H9 (cell line): ENCODE measurements around the gene CTDSPL2. TPM values are rescaled to one million over a fixed set of nuclear protein-coding genes. Genes with fewer than 3 reads are reported as not detected.

Experiments
- DNase-seq: peaks from one replicate; pipeline ENCODE4 v3.0.0-alpha.2; 2017
- H2AFZ ChIP-seq: one replicate; pipeline ENCODE4 v1.6.1; 2013; ENCODE audit warnings: mild to moderate bottlenecking, low read length, control low read depth, moderate library complexity
- H2AK5ac ChIP-seq: 2 replicates; pipeline ENCODE4 v1.6.1; 2013; ENCODE audit warnings: low read length, control low read depth, mixed read lengths; ENCODE audit not compliant: insufficient read length
- H2BK120ac ChIP-seq: one replicate; pipeline ENCODE4 v1.6.1; 2013; ENCODE audit warnings: low read depth, mild to moderate bottlenecking, low read length, control low read depth, inconsistent platforms; ENCODE audit not compliant: poor library complexity, severe bottlenecking
- H2BK12ac ChIP-seq: 2 replicates; pipeline ENCODE4 v1.6.1; 2013; ENCODE audit warnings: low read length, control low read depth, mixed read lengths, low read depth; ENCODE audit not compliant: insufficient read length
- H2BK15ac ChIP-seq: 2 replicates; pipeline ENCODE4 v1.6.1; 2013; ENCODE audit warnings: low read depth, low read length, control low read depth
- H2BK20ac ChIP-seq: one replicate; pipeline ENCODE4 v1.6.1; 2013; ENCODE audit warnings: low read depth, mild to moderate bottlenecking, low read length, control low read depth, inconsistent platforms; ENCODE audit not compliant: poor library complexity, severe bottlenecking
- H2BK5ac ChIP-seq: 2 replicates; pipeline ENCODE4 v1.6.1; 2013; ENCODE audit warnings: low read length, control low read depth, mixed read lengths; ENCODE audit not compliant: insufficient read length
- H3K14ac ChIP-seq: 2 replicates; pipeline ENCODE4 v1.6.1; 2013; ENCODE audit warnings: low read length, control low read depth; ENCODE audit not compliant: insufficient read depth
- H3K18ac ChIP-seq: 2 replicates; pipeline ENCODE4 v1.6.1; 2013; ENCODE audit warnings: low read depth, mild to moderate bottlenecking, mixed read lengths, low read length, control low read depth; ENCODE audit not compliant: insufficient read length
- H3K23ac ChIP-seq: 2 replicates; pipeline ENCODE4 v1.6.1; 2013; ENCODE audit warnings: low read length, control low read depth, mixed read lengths, low read depth; ENCODE audit not compliant: insufficient read length
- H3K23me2 ChIP-seq: 2 replicates; pipeline ENCODE4 v1.6.1; 2013; ENCODE audit warnings: low read depth, mild to moderate bottlenecking, mixed read lengths, low read length, control low read depth; ENCODE audit not compliant: insufficient read length, poor library complexity, severe bottlenecking
- H3K27ac ChIP-seq: 2 replicates; pipeline ENCODE4 v1.5.1; 2013; ENCODE audit warnings: low read length, control low read depth, mixed read lengths, low read depth; ENCODE audit not compliant: insufficient read length
- H3K27me3 ChIP-seq: 2 replicates; pipeline ENCODE4 v1.6.1; 2013; ENCODE audit warnings: low read length, control low read depth, inconsistent platforms; ENCODE audit not compliant: insufficient read depth
- H3K4ac ChIP-seq: 2 replicates; pipeline ENCODE4 v1.6.1; 2013; ENCODE audit warnings: low read depth, mild to moderate bottlenecking, control low read depth, inconsistent platforms, low read length, moderate library complexity
- H3K4me1 ChIP-seq: 2 replicates; pipeline ENCODE4 v1.6.1; 2013; ENCODE audit warnings: low read length, control low read depth, inconsistent platforms; ENCODE audit not compliant: insufficient read depth
- H3K4me2 ChIP-seq: 2 replicates; pipeline ENCODE4 v1.6.1; 2013; ENCODE audit warnings: low read length, control low read depth, mixed read lengths; ENCODE audit not compliant: insufficient read length, insufficient read depth
- H3K56ac ChIP-seq: 2 replicates; pipeline ENCODE4 v1.6.1; 2013; ENCODE audit warnings: low read depth, mild to moderate bottlenecking, mixed read lengths, low read length, control low read depth; ENCODE audit not compliant: insufficient read length
- H3K79me1 ChIP-seq: 2 replicates; pipeline ENCODE4 v1.6.1; 2013; ENCODE audit warnings: low read depth, mild to moderate bottlenecking, moderate library complexity, low read length, control low read depth, inconsistent platforms; ENCODE audit not compliant: insufficient read depth, poor library complexity, severe bottlenecking
- H3K79me2 ChIP-seq: 2 replicates; pipeline ENCODE4 v1.6.1; 2013; ENCODE audit warnings: low read length, control low read depth, inconsistent platforms; ENCODE audit not compliant: insufficient read depth
- H3K9ac ChIP-seq: 2 replicates; pipeline ENCODE4 v1.6.1; 2013; ENCODE audit warnings: low read length, control low read depth, mixed read lengths; ENCODE audit not compliant: insufficient read length; ENCODE audit errors: extremely low read depth
- H3K9me3 ChIP-seq: one replicate; pipeline ENCODE4 v1.6.1; 2013; ENCODE audit warnings: low read depth, low read length, inconsistent platforms; ENCODE audit not compliant: control insufficient read depth
- H3T11ph ChIP-seq: one replicate; pipeline ENCODE4 v1.6.1; 2013; ENCODE audit warnings: mild to moderate bottlenecking, low read length, control low read depth, inconsistent platforms
- H4K20me1 ChIP-seq: one replicate; pipeline ENCODE4 v1.6.1; 2013; ENCODE audit not compliant: control insufficient read depth, insufficient read length, insufficient read depth
- H4K5ac ChIP-seq: 2 replicates; pipeline ENCODE4 v1.6.1; 2013; ENCODE audit warnings: low read depth, mild to moderate bottlenecking, mixed read lengths, low read length, control low read depth; ENCODE audit not compliant: insufficient read length
- H4K8ac ChIP-seq: replicated peaks from 2 replicates; pipeline ENCODE4 v1.6.1; 2013; ENCODE audit warnings: low read length, control low read depth, mixed read lengths, low read depth; ENCODE audit not compliant: insufficient read length
- H4K91ac ChIP-seq: 2 replicates; pipeline ENCODE4 v1.6.1; 2013; ENCODE audit warnings: low read depth, mild to moderate bottlenecking, moderate library complexity, mixed read lengths, low read length, control low read depth; ENCODE audit not compliant: insufficient read length
- H3K27ac Mint-ChIP-seq, 3 experiments: 2 replicates in 2 of 3; 3 replicates in 1 of 3; pipeline ENCODE4 v1.8.0; 2020 to 2021; ENCODE audit warnings: mixed read lengths in 3 of 3, mild to moderate bottlenecking in 1 of 3, moderate library complexity in 1 of 3
- H3K27me3 Mint-ChIP-seq: 2 replicates; pipeline ENCODE4 v1.8.0; 2021; ENCODE audit warnings: low read depth, mild to moderate bottlenecking, moderate library complexity, mixed read lengths
- H3K36me3 Mint-ChIP-seq, 3 experiments: 2 replicates in 2 of 3; 3 replicates in 1 of 3; pipeline ENCODE4 v1.8.0; 2020 to 2021; ENCODE audit warnings: low read depth in 3 of 3, mixed read lengths in 3 of 3; ENCODE audit not compliant: insufficient read depth in 1 of 3
- H3K4me1 Mint-ChIP-seq, 2 experiments: 2 replicates each; pipeline ENCODE4 v1.8.0; 2020; ENCODE audit warnings: mixed read lengths in 2 of 2
- H3K4me3 Mint-ChIP-seq, 2 experiments: 2 replicates in 1 of 2; 3 replicates in 1 of 2; pipeline ENCODE4 v1.8.0; 2020 to 2021; ENCODE audit warnings: mild to moderate bottlenecking in 2 of 2, mixed read lengths in 2 of 2, moderate library complexity in 1 of 2
- H3K9me3 Mint-ChIP-seq, 2 experiments: 2 replicates in 1 of 2; 3 replicates in 1 of 2; pipeline ENCODE4 v1.8.0; 2020; ENCODE audit warnings: mild to moderate bottlenecking in 2 of 2, mixed read lengths in 2 of 2, moderate library complexity in 1 of 2
- WGBS: extraction: QIAGEN DNeasy Blood & Tissue Kit; methylation state at CpG from one replicate; pipeline ENCODE4 v1.1.7; 2013; ENCODE audit warnings: missing lambda C conversion rate, low lambda C conversion rate, mixed read lengths; ENCODE audit not compliant: insufficient read length; ENCODE audit errors: extremely low coverage; 5-methylcytosine and 5-hydroxymethylcytosine counted together
- total RNA-seq: library from RNA; stranded (reverse); gene quantifications from 2 replicates; pipeline ENCODE4 v1.2.1, GENCODE V29; 2021
- TF ChIP-seq, protein P1 (sequence below): fragments of 200-600 bp; sonication (generic); conservative IDR thresholded peaks from 3 replicates; pipeline ENCODE4 v1.8.0; 2021; ENCODE audit warnings: antibody characterized with exemption, mild to moderate bottlenecking

Gene CTDSPL2
- total RNA-seq, 1 experiment from 2014 or later = 78.8 TPM

GRCh38 chr15:44525018-44525417 is 97.6 kb downstream of the CTDSPL2 start:
- H4K20me1 ChIP-seq = no peaks in the 10 kb centered on the region
- no peak overlapping the region for H2BK15ac ChIP-seq
- H3K79me2 ChIP-seq = no peaks in the 10 kb centered on the region
- TF ChIP-seq, protein P1, sequence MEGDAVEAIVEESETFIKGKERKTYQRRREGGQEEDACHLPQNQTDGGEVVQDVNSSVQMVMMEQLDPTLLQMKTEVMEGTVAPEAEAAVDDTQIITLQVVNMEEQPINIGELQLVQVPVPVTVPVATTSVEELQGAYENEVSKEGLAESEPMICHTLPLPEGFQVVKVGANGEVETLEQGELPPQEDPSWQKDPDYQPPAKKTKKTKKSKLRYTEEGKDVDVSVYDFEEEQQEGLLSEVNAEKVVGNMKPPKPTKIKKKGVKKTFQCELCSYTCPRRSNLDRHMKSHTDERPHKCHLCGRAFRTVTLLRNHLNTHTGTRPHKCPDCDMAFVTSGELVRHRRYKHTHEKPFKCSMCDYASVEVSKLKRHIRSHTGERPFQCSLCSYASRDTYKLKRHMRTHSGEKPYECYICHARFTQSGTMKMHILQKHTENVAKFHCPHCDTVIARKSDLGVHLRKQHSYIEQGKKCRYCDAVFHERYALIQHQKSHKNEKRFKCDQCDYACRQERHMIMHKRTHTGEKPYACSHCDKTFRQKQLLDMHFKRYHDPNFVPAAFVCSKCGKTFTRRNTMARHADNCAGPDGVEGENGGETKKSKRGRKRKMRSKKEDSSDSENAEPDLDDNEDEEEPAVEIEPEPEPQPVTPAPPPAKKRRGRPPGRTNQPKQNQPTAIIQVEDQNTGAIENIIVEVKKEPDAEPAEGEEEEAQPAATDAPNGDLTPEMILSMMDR = no peak
- no peak overlapping the region for H2AFZ ChIP-seq
- no peak overlapping the region for H3K14ac ChIP-seq
- no peak overlapping the region for H3K18ac ChIP-seq
- Mint-ChIP-seq H3K27me3 (no peaks in the 10 kb centered on the region), H3K4me1 (peaks cover 0 to 3% of the 10 kb centered on the region in 2 experiments; a peak in 1 of 4 replicates), H3K27ac (no peak overlapping the region), H3K36me3 (peaks cover 4 to 47% (median 30%) of the 10 kb centered on the region in 3 experiments; a peak in 5 of 7 replicates), H3K4me3 (no peak overlapping the region), H3K9me3 (no peaks in the 10 kb centered on the region)
- no peak overlapping the region for H4K8ac ChIP-seq
- no peaks in the 10 kb centered on the region for H3K27me3 ChIP-seq
- H3K23me2 ChIP-seq = no peaks in the 10 kb centered on the region
- no peaks in the 10 kb centered on the region for H3K4me1 ChIP-seq
- no CpG with 5 or more reads among the region's 1 CpG for WGBS
- no peak overlapping the region for H4K91ac ChIP-seq
- no peak overlapping the region for H3K4ac ChIP-seq
- H3K9me3 ChIP-seq = no peaks in the 10 kb centered on the region
- no peak overlapping the region for H2AK5ac ChIP-seq
- no peak overlapping the region for H2BK120ac ChIP-seq
- no peak overlapping the region for H2BK12ac ChIP-seq
- no peak overlapping the region for H3K27ac ChIP-seq
- no peak overlapping the region for H3K4me2 ChIP-seq
- no peak overlapping the region for H2BK20ac ChIP-seq
- no peaks in the 10 kb centered on the region for H3K79me1 ChIP-seq
- H3K9ac ChIP-seq = no peak overlapping the region
- DNase-seq = no peak
- no peak overlapping the region for H3T11ph ChIP-seq
- H4K5ac ChIP-seq = no peak overlapping the region
- H3K56ac ChIP-seq = no peak overlapping the region
- H3K23ac ChIP-seq = no peak overlapping the region
- no peak overlapping the region for H2BK5ac ChIP-seq
